Ovary (tissue), 3 donors: Measurements from ENCODE around the gene WHRN.

Source experiments
- CTCF ChIP-seq, 3 donors: fragments of 450-650 bp in 2 of 3; fragments of 200-600 bp in 1 of 3; IDR thresholded peaks; one replicate each; pipeline versions ENCODE4 v1.5.1 to v1.8.0; 2016 to 2022; ENCODE audit warnings: antibody characterized with exemption in 3 of 3, mild to moderate bottlenecking in 1 of 3
- POLR2A ChIP-seq: fragments of 450-650 bp; IDR thresholded peaks from one replicate; pipeline ENCODE4 v1.6.1; 2017; ENCODE audit warnings: antibody characterized with exemption, mild to moderate bottlenecking, moderate library complexity
- donor health status: DM: no; HTN: no; CAD: no.

- TF ChIP-seq CTCF (IDR thresholded peaks at IDR 0.05) (no peak), POLR2A (no peak)
Measured at GRCh38 chr9:114464281-114465051, 40.8 kb downstream of the WHRN start.
